Measurements from ENCODE around the gene ERVK3-1. TPM values are rescaled to one million over a fixed set of nuclear protein-coding genes. Genes with fewer than 3 reads are reported as not detected.

The ERVK3-1 gene
- total and polyA plus RNA-seq, 2 of the 13 experiments (the other 11 are each of a cell fraction or from before 2014, with no cell fraction given): 28.5 to 38.7 TPM

GRCh38 chr19:58300620-58301019, 4.6 kb upstream of the ERVK3-1 start:
- DNase-seq (ENCODE audit: low spot score) (no peak), FAIRE-seq (no peak), ATAC-seq (no peak)
- Histone ChIP-seq H3K27ac (ENCODE audit: extremely low read length, insufficient read depth, low read length) (no peak overlapping the region), H3K4me1 (ENCODE audit: insufficient read depth, low read length) (peaks cover 7% of the 10 kb centered on the region), H3K4me2 (ENCODE audit: low read depth, low read length) (no peak overlapping the region), H3K9ac (ENCODE audit: insufficient read depth, low read depth, low read length) (no peak overlapping the region), H3K36me3 (replicated peaks in 1 of 2; ENCODE audit: control insufficient read depth in 1 of 2, insufficient read depth in 2 of 2, low read length in 2 of 2) (peaks cover 16 to 46% of the 10 kb centered on the region in 2 experiments; a peak in 4 of 5 replicates), H3K4me3 (replicated peaks in 1 of 3; ENCODE audit: insufficient read depth in 1 of 3, low read depth in 2 of 3, low read length in 3 of 3) (no peak overlapping the region), H3K9me3 (ENCODE audit: low read length) (no peaks in the 10 kb centered on the region), H2AFZ (ENCODE audit: low read length) (no peak overlapping the region), H3K79me2 (ENCODE audit: insufficient read depth, low read length) (peaks cover 3% of the 10 kb centered on the region), H3K27me3 (ENCODE audit: control insufficient read depth in 1 of 2, insufficient read depth in 2 of 2, low read length in 2 of 2) (no peaks in the 10 kb centered on the region; a peak in 1 of 5 replicates), H4K20me1 (ENCODE audit: insufficient read depth, low read length) (peaks cover under 1% of the 10 kb centered on the region; the same call in 1 of the 2 replicates)
- POLR2A ChIA-PET: interaction anchor here (1.2 kb wide), 1 partner anchor 72 kb away, joined by 3 read pairs; the partner anchor contains the start of gene ZNF544
- TF ChIP-seq FOSL2 (CRISPR knock-in tag; IDR thresholded peaks at IDR 0.05): no peak
- peak; percentile 1 to 33; a peak in 3 of 4 replicates for TF ChIP-seq REST (IDR thresholded peaks at IDR 0.05; ENCODE audit: borderline replicate concordance in 1 of 2, low read depth in 1 of 2, low read length in 2 of 2)
- in situ Hi-C loops (cut with HindIII; ENCODE audit: extremely low pct_ligation_motif_present, low pct_unique_long_range_greater_than_20kb) (no loop called here), intact Hi-C loops (cut with micrococcal nuclease; ENCODE audit: unreplicated experiment) (no loop called here)
- WGBS (ENCODE audit: low lambda C conversion rate): 97% methylated on average over 7 of the region's 7 CpGs
- BruUV-seq (replicated peaks): no TSS peak
- CTCF ChIA-PET (ENCODE audit: low intra/inter-chr PET ratio, low total read pairs): no interaction called here

- ChIA-PET POLR2A (interaction anchor here (1.1 to 1.6 kb wide), 2 partner anchors 26 to 58 kb away, joined by 5 to 9 read pairs; partner anchors contain the start of genes ZNF497 and ZNF8), CTCF (ENCODE audit: low intra/inter-chr PET ratio, low total read pairs) (no interaction called here)
- peaks cover 16 to 45% of the 10 kb centered on the region in 2 experiments; a peak in 4 of 5 replicates for H3K36me3 ChIP-seq (replicated peaks in 1 of 2; ENCODE audit: control insufficient read depth in 1 of 2, insufficient read depth in 2 of 2, low read length in 2 of 2)
- peak overlapping the region; percentile 60 for H3K27ac ChIP-seq (ENCODE audit: extremely low read length, insufficient read depth, low read length)
- DNase-seq (ENCODE audit: low spot score): no peak
- WGBS (ENCODE audit: low lambda C conversion rate): 95% methylated on average over 7 of the region's 7 CpGs
- H3K79me2 ChIP-seq (ENCODE audit: insufficient read depth, low read length): peaks cover 19% of the 10 kb centered on the region
- H3K9ac ChIP-seq (ENCODE audit: insufficient read depth, low read depth, low read length): no peak overlapping the region
- no peaks in the 10 kb centered on the region for H3K9me3 ChIP-seq (ENCODE audit: low read length)
- peak overlapping the region; percentile 84 for H3K4me2 ChIP-seq (ENCODE audit: low read depth, low read length)
- no peak overlapping the region for H3K4me3 ChIP-seq (replicated peaks in 1 of 3; ENCODE audit: insufficient read depth in 1 of 3, low read depth in 2 of 3, low read length in 3 of 3)
- no peak overlapping the region for H2AFZ ChIP-seq (ENCODE audit: low read length)
- in situ Hi-C loops (cut with HindIII; ENCODE audit: extremely low pct_ligation_motif_present, low pct_unique_long_range_greater_than_20kb): no loop called here
- H3K27me3 ChIP-seq (ENCODE audit: control insufficient read depth in 1 of 2, insufficient read depth in 2 of 2, low read length in 2 of 2): no peaks in the 10 kb centered on the region; a peak in 1 of 5 replicates
- ATAC-seq: no peak
- H3K4me1 ChIP-seq (ENCODE audit: insufficient read depth, low read length): peaks cover 26% of the 10 kb centered on the region
- TF ChIP-seq ZIK1 (CRISPR knock-in tag; IDR thresholded peaks at IDR 0.05; ENCODE audit: borderline replicate concordance, low read depth): no peak
- TF ChIP-seq DMTF1 (CRISPR knock-in tag; IDR thresholded peaks at IDR 0.05): no peak
- intact Hi-C loops (cut with micrococcal nuclease; ENCODE audit: unreplicated experiment): no loop called here
- no TSS peak for BruUV-seq (replicated peaks)
- FAIRE-seq: no peak
- peaks cover 7% of the 10 kb centered on the region; the same call in 1 of the 2 replicates for H4K20me1 ChIP-seq (ENCODE audit: insufficient read depth, low read length)
Measured at GRCh38 chr19:58304255-58304654, 922 bp upstream of the ERVK3-1 start.
